Epidermal melanocyte (primary cell): ENCODE measurements around the gene ZNF506.
"Not testable (repeated sequence)": the region's sequence is repeated elsewhere in the genome, so short reads cannot be mapped to it uniquely, and the experiment has no call there.

ENCODE experiments used
- DNase-seq: peaks from one replicate; pipeline ENCODE4 v3.0.0; 2011; ENCODE audit warnings: low spot score; ENCODE audit not compliant: insufficient read length

ZNF506 gene

DNA sequence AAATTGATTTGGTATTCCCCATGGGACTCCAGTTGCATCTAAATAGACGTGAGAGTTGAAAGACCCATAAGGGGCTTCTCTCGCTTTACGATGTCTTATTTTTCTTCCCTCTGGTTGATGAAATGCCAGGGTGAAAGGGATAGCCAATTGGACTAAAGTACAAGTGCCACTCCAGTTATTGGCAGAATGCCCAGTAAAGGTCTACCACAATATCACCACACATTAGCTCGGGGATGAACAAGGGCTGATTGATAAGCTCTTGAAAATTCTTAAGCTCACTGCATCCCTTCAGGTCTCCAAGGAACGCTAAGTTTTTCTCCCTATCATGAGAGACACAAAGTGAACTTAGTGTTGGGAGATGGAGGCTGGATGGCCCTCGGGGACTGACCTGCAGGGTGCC is 39.8 kb downstream of the ZNF506 start:
- DNase-seq: not testable (repeated sequence)

DNA sequence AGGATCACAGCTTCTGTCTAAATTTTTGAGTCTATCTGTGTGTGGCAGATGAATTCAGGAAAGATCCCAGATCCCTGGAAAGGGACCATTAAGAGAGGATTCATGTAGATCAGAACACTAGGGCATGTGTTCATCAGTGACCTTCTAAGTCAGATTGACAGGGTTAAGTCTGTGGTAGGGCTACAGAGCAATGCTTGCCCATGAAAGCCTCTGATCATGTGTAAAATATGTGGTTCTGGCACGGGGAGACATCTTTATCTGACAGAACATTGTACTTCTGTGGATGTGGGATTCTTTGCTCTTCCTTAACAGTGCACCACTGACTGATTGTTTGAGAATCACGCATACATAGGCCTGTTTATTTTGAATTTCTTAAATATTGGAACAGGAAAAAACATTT is 42.9 kb downstream of the ZNF506 start:
- no peak for DNase-seq

DNA sequence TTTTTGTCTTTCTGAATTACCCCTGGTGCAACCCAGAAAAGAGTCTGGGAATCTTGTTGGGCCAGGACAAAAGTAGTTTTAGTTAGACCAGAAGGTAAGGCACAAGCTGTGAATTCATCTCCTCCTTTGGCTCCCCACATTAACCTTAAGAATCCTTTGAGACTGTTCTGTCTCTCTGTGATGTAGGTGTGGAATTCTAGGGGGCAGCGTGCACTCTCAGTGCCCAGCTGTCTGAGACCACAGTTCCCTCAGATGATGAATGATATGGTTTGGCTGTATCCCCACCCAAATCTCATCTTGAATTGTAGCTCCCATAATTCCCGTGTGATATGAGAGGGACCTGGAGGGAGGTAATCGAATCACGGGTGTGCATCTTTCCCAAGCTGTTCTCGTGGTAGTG is 43.9 kb downstream of the ZNF506 start:
- no peak for DNase-seq

DNA sequence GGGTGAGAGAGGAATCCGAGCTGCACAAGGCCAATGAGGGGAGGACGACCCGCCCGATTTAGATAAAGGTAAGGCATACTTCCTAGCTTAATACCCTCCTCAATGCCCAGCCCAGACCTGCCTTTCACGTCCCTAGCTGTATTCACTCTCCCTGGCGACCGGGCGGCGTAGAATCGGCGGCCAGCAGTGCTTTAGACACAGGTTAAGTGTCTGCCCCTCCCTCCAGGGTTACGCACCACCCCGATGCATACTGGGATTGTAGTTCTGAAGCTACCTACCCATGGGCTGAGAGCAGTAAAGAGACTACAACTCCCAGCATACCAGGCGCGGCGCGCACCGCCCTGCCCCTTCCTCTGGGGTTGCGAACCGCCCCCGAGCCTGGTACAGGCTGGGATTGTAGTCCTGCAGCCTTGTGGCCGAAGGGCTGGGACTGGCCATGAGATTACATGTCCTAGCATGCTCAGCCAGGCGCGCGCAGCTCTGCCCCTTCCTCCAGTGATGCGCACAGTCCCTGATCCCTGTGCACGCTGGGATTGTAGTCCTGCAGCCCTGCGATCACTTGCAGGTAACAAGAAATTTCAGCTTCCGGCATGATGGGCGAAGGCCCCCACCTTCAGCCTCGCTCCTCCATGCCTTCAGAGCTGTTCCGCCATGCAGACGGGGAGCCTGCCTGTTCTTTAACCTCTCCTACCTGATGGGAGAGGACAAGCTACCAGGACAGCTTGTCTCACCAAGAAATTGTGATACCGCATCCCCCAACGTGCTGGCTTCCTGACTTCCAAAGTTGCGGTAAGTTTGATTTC is 45.1 kb downstream of the ZNF506 start:
- peak; percentile 91 for DNase-seq

DNA sequence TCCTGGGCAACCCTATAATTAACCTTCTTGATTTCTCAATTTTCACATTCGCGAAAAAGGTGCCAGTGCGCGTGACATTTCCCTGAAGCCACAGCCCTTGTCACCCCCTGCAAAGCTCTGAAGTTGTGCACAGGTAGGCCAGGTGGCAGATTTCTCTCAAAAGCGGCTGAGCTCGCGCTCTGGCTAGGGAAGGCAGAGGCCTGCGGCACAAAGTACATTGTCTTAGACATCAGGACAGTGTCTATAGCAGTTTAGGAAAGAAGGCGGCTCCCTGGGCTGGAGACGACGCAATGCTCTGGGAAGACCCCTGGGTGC is 45.7 kb downstream of the ZNF506 start:
- DNase-seq: no peak

DNA sequence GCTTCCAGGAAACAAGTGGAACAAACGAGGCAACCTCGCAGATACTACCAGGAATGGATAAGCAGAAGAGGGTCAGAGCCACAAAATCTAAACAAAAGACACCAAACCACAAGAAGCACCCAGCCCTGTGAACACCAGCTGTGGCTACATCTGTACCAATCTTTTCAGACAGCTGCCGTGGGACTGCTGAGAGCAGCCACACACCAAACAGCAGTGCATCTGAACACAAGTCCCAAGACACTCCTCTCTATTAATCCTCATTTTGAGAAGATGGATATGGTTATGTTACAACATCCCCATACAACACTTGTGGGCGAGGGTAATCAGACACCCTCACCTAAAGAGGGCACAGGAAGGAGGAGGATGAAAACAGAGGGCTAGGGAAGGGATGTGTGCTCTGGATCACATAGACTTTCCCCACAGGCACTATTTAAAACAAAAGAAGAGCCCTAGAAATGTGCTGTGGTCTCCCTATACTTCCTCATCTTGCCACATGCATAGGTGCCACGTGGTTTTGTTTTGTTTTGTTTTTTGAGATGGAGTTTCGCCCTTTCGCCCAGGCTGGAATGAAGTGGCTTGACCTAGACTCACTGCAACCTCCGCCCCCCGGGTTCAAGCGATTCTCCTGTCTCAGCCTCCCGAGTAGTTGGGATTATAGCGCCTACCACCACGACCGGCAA is 47.1 kb downstream of the ZNF506 start:
- DNase-seq: no peak

DNA sequence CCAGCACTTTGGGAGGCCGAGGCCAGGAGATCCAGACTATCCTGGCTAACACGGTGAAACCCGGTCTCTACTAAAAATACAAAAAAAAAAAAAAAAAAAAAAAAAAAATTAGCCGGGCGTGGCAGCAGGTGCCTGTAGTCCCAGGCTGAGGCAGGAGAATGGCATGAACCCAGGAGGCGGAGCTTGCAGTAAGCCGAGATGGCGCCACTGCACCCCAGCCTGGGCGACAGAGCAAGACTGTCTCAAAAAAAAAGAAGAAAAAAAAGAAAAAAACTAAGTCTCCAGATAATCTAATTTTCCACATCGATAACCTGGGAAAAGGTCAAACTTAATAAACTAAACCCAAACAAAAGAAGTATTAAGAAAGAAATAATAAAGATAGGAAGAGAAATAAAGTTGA is 49.6 kb downstream of the ZNF506 start:
- not testable (repeated sequence) for DNase-seq

DNA sequence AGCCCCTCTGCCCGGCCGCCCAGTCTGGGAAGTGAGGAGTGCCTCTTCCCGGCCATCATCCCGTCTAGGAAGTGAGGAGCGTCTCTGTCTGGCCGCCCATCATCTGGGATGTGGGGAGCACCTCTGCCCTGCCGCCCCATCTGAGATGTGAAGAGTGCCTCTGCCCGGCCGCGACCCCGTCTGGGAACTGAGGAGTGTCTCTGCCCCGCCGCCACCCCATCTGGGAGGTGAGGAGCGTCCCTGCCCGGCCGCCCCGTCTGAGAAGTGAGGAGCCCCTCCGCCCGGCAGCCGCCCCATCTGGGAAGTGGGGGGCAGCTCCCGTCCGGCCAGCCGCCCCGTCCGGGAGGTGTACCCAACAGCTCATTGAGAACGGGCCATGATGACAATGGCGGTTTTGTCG is 51.6 kb downstream of the ZNF506 start:
- DNase-seq: not testable (repeated sequence)

DNA sequence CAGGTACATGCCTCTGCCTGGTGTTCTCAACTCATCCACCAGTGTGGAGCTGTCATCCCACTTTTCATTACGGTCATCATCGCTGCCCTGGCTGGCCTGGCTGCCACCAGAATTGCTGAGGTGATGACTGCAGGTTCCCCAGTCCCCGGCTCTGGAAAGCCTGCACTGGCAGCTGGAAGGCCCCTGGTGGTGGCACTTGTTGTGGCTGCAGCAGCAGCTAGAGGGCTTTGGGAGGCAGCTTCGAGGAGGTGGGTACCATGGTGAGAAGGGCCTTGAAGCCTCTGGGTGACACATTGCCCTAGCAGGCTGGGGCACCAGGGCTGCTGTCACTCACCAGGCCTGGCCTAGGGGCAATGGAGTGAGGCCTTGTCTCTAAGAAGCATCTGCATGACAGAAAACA is 63.4 kb downstream of the ZNF506 start:
- no peak for DNase-seq

DNA sequence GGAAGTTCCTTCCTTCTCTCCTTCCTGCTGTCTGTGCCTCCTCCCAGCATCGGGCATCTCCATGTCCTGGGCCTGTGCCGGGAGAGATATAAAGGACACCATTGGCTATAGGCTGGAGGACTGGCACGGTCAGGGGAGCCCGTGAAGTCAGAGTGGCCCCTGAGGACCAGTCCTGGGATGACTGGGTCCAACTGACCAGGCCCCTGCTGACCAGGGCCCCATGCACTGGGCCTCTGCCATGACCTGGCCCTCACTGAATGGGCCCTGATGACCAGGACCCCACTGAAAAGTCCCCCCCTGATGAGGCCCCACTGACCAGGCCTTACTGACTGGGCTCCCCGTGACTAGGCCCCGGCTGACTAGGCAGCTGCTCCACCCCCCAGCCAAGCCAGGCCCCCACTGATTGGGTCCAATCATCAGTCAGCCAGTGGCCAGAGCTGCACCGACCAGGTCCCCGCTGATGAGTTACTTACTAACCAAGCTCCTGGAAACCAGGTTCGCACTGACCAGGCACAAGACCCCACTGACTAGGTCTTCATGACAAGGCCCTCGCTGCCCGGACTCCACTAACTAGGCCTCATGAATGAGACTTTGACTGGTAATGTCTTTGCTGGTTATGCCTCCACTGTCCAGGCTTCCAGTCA is 68.7 kb downstream of the ZNF506 start:
- no peak for DNase-seq

DNA sequence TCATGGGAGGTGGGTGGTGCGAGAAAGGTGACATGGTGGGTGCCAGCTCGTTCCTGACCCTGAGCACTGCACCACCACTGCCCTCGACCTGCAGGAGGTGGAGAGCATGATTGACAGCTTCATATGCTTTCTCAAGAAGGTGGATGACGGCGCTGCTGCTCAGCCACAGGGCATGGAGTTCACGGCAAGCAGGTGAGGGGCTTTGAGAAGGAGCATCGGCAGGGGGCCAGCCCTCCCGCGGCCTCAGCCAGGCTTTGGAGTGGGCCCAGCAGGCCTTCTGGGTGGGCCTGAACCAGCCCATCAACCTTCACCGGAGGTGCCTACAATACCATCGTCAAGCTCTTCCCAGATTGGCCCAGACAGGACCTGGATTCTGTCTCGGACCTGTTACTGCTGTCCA is 69.7 kb downstream of the ZNF506 start:
- no peak for DNase-seq

DNA sequence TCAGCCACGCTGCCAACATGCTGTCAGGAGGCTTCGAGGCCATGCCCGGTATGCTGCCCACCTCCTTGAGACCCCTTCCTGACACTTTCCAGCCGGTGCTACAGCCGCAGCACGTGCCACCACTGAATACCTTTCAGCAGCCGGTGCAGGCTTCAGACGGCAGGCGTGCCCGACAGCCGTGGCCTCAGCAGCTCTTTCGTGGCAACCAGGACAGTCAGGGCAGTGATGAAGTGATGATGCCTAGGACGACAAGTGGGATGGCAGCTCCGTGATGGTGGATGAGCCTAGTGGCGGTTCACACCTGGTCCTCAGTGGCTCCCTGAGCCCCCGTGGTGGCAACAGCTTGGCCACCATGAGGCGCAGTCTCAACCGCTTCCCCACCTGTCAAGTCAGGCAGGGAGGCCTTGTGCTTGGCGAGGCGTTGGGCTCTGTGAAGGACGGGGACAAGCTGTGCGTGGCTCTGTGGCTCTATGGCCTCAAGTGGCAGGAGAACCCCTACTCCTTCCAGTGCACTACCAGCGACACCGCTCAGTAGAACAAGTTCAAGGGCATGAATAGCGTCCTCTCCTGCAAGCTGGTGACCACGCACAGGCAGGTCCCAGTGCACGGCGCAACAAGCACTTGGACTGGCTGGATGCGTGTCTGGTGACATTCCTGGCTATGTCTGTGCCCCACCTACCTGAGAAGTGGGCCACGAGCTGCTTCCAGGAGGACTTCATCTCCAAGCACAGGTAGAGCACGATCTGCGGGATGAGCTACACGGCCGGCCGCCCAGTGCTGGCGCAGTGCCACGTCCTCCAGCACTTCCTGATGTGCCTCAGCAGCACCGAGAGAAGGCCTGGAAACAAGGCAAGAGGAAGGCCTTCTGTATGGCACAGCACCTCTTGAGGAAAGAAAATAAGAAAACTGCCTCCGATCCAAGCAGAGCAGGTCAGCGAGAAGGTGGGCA is 70.4 kb downstream of the ZNF506 start:
- no peak for DNase-seq

DNA sequence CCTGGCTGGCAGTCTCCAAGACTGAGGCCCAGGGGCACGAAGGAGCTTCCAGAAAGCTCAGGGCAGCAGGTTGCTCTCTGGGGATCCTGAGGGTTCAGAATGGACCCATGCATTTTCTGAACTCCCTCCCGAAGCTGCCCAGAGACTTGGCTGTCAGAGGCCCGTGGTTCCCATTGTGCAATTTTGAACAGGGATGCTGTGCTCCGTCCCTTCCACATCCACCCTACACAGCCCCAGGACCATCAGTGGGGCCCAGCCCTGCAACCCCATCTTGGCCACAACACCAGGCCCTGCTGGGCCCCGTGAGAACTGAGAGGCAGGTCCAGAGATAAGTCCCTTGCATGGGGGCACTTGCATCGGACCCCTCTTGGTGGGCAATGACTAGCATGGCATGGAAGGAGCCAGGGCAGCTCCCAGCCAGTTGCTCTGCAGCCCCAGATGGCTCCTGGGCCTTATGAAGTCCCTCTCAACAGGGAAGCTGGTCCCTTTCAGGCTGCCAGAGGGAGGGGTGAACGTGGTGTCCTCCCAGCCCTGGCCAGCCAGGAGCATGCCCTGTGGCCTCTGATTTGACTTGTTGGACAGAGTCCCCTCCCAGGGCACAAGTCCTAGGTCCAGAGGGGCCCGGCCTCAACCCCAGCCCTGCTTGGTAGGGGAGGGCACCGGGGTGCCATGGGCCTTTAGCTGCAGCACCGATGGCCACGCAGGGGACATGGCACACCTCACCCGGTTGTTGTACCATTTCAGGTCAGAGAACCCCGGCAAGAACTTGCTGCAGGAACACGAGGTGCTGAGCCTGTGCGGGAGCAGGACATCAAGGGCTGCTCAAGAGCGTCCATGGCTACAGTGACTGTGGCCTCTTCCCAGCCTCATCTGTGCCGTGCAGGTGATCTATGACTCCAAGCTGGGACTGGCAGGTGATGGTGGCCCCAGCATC is 71.4 kb downstream of the ZNF506 start:
- DNase-seq: no peak

DNA sequence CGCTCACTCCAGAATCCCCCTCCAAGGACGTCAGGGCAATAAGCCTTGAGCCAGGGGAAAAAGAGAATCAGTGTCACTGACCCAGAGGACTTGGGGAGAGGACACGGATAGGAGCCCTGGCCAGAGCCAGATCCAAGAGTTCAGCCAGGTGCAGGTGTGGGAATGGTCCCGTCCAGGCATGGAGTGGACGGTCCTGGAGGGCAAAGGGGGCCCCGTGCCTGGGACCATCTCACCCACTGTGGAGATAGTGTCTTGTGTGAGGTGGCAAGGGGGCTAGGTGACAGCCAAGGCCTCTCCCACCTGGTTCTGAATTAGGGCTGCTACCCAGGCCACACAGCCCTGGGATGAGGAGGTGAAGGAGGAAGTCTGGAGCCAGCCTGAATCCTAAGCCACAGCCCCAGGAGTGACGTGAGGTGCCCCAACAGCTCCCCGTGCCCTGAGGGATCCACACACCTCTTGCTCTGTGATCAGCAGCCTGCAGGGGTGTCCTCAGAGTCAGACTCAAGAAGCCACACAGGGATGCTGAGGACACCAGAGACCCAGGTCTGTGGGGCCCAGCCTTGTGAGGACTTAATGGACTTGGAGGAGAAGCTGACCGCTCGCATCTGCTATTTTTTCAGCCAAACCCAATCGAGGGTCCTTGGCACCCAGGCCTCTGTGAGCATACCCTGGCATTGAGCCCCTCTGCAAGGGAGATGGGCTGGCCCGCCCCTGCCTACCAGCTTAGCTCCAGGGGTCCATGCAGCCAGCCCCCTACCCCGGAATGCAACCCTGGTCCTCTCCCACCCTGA is 72.2 kb downstream of the ZNF506 start:
- no peak for DNase-seq

DNA sequence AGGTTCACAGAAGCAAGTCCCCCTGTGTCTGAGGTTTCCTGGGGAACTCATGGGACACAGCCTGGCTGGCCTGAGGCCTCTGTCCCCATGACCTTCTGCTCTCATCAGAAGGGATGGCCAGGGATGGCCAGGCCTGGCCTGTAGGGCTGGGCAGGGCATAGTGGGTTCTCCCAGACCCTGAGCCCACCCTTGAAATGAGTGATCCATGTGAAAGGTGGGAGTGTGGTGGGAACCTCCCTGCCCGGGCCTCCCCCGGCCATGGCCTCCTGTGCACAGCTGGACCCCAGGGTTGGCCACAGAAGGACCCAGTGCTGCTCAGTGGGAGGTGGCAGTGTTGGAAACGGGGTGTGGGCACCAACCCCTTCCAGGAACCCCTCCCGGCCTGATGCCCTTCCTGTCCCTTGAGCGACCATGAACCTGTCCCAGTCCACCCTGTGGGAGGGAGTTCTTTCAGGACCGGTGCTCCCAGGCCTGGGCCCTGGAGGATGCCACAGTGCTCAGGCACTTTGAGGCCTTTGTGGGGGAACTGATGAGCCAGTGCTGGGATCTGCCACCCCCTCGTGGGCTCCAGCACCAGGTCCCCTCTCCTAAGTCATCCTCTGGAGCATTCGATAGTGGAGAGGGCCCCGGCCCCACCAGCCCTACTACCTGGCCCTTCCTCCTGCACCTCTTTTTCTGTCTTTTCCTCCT is 73.2 kb downstream of the ZNF506 start:
- no peak for DNase-seq

DNA sequence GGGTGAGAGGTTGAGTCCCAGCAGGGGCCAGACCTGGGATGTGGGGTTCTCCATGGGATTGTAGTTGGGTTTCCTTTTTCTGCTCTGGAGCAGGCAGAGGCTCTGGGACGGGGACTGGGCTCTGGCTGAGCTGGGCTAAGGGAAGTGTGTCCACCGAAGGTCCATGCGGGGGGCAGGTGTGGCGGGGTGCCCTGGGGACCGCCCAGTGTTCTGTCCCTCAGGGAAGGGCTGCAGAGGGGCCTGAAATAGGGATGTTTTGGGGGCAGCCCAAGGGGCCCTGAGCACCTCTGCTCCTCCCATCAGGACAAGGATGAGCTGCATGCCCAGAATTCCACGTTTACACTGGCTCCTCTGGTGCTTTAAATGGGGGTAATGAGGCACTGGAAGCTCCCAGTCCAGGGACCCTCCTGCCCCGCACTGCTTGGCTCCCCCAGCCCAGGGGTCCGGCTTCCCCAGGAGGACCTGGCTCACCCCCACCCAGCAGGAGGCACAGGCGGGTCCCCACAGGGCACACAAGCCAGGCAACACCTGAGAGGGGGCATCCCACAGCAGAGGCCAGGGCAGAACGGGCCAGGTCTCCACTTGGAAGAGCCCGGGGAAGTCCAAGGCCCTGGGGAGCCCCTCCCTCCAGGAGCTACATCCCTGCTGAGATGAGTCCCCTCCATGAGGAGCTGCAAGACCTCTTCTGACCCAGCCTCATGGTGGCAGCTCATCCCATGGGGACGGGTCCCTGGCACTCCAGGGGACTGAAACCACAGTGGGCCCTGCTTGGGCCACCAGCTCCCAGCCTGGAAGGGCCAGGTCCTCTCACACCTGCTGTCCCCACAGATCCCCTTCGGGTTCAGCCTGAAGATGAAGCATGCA is 74.0 kb downstream of the ZNF506 start:
- no peak for DNase-seq

DNA sequence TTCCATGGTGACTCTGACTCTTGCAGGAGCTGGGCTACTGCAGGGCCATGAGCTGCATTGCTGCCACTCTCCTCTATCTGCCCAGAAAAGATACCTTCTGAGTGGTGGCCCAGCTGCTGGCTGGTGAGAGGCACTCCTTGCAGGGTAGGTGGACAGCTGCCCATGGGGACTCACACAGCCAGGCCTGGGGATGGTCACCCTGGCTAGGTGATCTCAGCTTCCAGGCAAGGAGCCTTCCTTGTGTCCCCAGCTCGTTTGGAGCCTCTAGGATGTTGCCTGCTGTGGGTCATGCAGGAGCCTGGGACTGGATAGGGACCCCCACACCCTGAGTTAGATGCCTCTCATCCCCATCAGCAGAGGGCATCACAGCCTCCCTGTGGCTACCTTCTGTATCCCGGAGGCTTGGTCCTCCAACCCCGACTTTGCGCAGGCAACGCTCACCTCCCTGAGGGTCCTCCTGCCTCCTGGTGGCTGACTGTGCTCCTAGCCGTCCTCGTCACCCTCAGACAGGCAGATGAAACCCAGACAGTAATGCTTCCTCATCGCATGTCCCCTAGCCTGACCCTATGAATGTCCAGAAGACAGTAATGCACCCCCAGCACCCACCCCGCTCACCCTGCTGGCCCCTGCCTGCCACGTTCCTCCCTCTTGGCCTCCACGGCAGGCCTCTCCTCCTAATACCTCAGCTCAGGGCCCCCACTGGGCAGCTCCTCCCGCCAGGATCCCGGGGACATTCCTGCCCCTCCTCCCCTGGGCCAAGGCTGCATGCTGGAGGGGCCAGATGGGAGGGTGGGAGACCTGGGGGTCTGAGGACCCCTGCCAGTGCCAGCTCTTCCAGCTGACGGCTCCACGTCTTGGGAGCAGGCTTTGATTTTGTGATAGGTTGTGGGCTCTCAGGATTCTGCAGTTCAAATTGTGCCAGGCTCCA is 75.0 kb downstream of the ZNF506 start:
- no peak for DNase-seq
